GM21723 (cell line): ENCODE data around the gene PTPRQ.
A peak's percentile ranks its signal among the peaks of the same experiment; 100 is the strongest.
"Not testable (repeated sequence)": the region's sequence is repeated elsewhere in the genome, so short reads cannot be mapped to it uniquely, and the experiment has no call there.

ENCODE experiments used
- ATAC-seq: cut with Tn5 transposase; IDR thresholded peaks from one replicate; pipeline ENCODE4 v1.9.1; 2021; ENCODE audit warnings: mild to moderate bottlenecking, moderate library complexity; ENCODE audit not compliant: unreplicated experiment

Gene PTPRQ

GRCh38 chr12:80469681-80470080 lies 25.6 kb downstream of the PTPRQ start:
- no peak for ATAC-seq

- no peak for ATAC-seq
Measured at GRCh38 chr12:80470403-80470802, 26.4 kb downstream of the PTPRQ start.

GRCh38 chr12:80472236-80472635 lies 28.2 kb downstream of the PTPRQ start:
- no peak for ATAC-seq

GRCh38 chr12:80472911-80473500 lies 29.0 kb downstream of the PTPRQ start:
- ATAC-seq: peak; percentile 73

- ATAC-seq: not testable (repeated sequence)
Measured at GRCh38 chr12:80477521-80478145, 33.6 kb downstream of the PTPRQ start.

GRCh38 chr12:80484746-80485145 lies 40.7 kb downstream of the PTPRQ start:
- no peak for ATAC-seq

GRCh38 chr12:80485222-80485987 lies 41.4 kb downstream of the PTPRQ start:
- ATAC-seq: peak; percentile 75

- no peak for ATAC-seq
Measured at GRCh38 chr12:80490329-80490728, 46.3 kb downstream of the PTPRQ start.

GRCh38 chr12:80491166-80491565 lies 47.1 kb downstream of the PTPRQ start:
- no peak for ATAC-seq

GRCh38 chr12:80493466-80493865 lies 49.4 kb downstream of the PTPRQ start:
- ATAC-seq: no peak

GRCh38 chr12:80494836-80495235 lies 50.8 kb downstream of the PTPRQ start:
- ATAC-seq: no peak

- ATAC-seq: no peak
Measured at GRCh38 chr12:80498059-80498728, 54.2 kb downstream of the PTPRQ start.

GRCh38 chr12:80504389-80505163 lies 60.5 kb downstream of the PTPRQ start:
- no peak for ATAC-seq

- no peak for ATAC-seq
Measured at GRCh38 chr12:80509781-80510556, 65.9 kb downstream of the PTPRQ start.

GRCh38 chr12:80512781-80513180 lies 68.7 kb downstream of the PTPRQ start:
- ATAC-seq: no peak

GRCh38 chr12:80513211-80513610 lies 69.2 kb downstream of the PTPRQ start:
- no peak for ATAC-seq

- ATAC-seq: no peak
Measured at GRCh38 chr12:80517655-80518054, 73.6 kb downstream of the PTPRQ start.

- no peak for ATAC-seq
Measured at GRCh38 chr12:80531646-80532045, 87.6 kb downstream of the PTPRQ start.

- no peak for ATAC-seq
Measured at GRCh38 chr12:80539029-80539428, 95.0 kb downstream of the PTPRQ start.

- ATAC-seq: no peak
Measured at GRCh38 chr12:80549298-80549697, 105.3 kb downstream of the PTPRQ start.
